ENCODE results near the gene RALGAPA2.

Gene RALGAPA2

GRCh38 chr20:20683481-20684321 lies 28.7 kb downstream of the RALGAPA2 start:
- DNase-seq (ENCODE audit: low spot score), result peak; percentile 23

- DNase-seq (ENCODE audit: low spot score), result no peak
Observed at GRCh38 chr20:20683020-20683419, 29.4 kb downstream of the RALGAPA2 start.

GRCh38 chr20:20680991-20681508 lies 31.4 kb downstream of the RALGAPA2 start:
- no peak for DNase-seq (ENCODE audit: low spot score)

- DNase-seq (ENCODE audit: low spot score), result no peak
Observed at GRCh38 chr20:20679316-20679715, 33.1 kb downstream of the RALGAPA2 start.

GRCh38 chr20:20677186-20677585 lies 35.3 kb downstream of the RALGAPA2 start:
- no peak for DNase-seq (ENCODE audit: low spot score)

GRCh38 chr20:20668639-20669038 lies 43.8 kb downstream of the RALGAPA2 start:
- peak; percentile 62 for DNase-seq (ENCODE audit: low spot score)

GRCh38 chr20:20666359-20666758 lies 46.1 kb downstream of the RALGAPA2 start:
- DNase-seq (ENCODE audit: low spot score), result no peak

- no peak for DNase-seq (ENCODE audit: low spot score)
Observed at GRCh38 chr20:20665606-20666332, 46.7 kb downstream of the RALGAPA2 start.

- peak; percentile 81 for DNase-seq (ENCODE audit: low spot score)
Observed at GRCh38 chr20:20664795-20665589, 47.5 kb downstream of the RALGAPA2 start.

GRCh38 chr20:20663841-20664240 lies 48.6 kb downstream of the RALGAPA2 start:
- no peak for DNase-seq (ENCODE audit: low spot score)

- no peak for DNase-seq (ENCODE audit: low spot score)
Observed at GRCh38 chr20:20658871-20659431, 53.5 kb downstream of the RALGAPA2 start.

GRCh38 chr20:20658123-20658522 lies 54.3 kb downstream of the RALGAPA2 start:
- no peak for DNase-seq (ENCODE audit: low spot score)

GRCh38 chr20:20657092-20657491 lies 55.4 kb downstream of the RALGAPA2 start:
- DNase-seq (ENCODE audit: low spot score), result no peak

GRCh38 chr20:20655883-20656282 lies 56.6 kb downstream of the RALGAPA2 start:
- DNase-seq (ENCODE audit: low spot score), result no peak

- no peak for DNase-seq (ENCODE audit: low spot score)
Observed at GRCh38 chr20:20649945-20650344, 62.5 kb downstream of the RALGAPA2 start.

- no peak for DNase-seq (ENCODE audit: low spot score)
Observed at GRCh38 chr20:20643927-20644326, 68.5 kb downstream of the RALGAPA2 start.

GRCh38 chr20:20641783-20642182 lies 70.7 kb downstream of the RALGAPA2 start:
- no peak for DNase-seq (ENCODE audit: low spot score)

- no peak for DNase-seq (ENCODE audit: low spot score)
Observed at GRCh38 chr20:20638878-20639277, 73.6 kb downstream of the RALGAPA2 start.

GRCh38 chr20:20637998-20638725 lies 74.3 kb downstream of the RALGAPA2 start:
- no peak for DNase-seq (ENCODE audit: low spot score)

- DNase-seq (ENCODE audit: low spot score), result no peak
Observed at GRCh38 chr20:20635006-20635405, 77.4 kb downstream of the RALGAPA2 start.

GRCh38 chr20:20632644-20633043 lies 79.8 kb downstream of the RALGAPA2 start:
- no peak for DNase-seq (ENCODE audit: low spot score)
